Sigmoid colon (tissue), 7 donors: ENCODE results near the gene FCN1. TPM values are rescaled to one million over a fixed set of nuclear protein-coding genes. Genes with fewer than 3 reads are reported as not detected.

Experiments
- DNase-seq: peaks from one replicate; pipeline ENCODE4 v3.0.0-alpha.2; 2019
- H3K27ac ChIP-seq, 4 donors: fragments of 200-600 bp; sonication (generic); one replicate each; pipeline ENCODE4 v1.5.1; 2016 to 2019; ENCODE audit warnings: mild to moderate bottlenecking in 1 of 4
- H3K27me3 ChIP-seq, 3 donors: fragments of 200-600 bp; sonication (generic); one replicate each; pipeline ENCODE4 v1.5.1; 2019; ENCODE audit warnings: mild to moderate bottlenecking in 1 of 3
- H3K36me3 ChIP-seq, 4 donors: fragments of 200-600 bp; sonication (generic); one replicate each; pipeline ENCODE4 v1.5.1; 2016 to 2019
- H3K4me1 ChIP-seq, 4 donors: fragments of 200-600 bp; sonication (generic); one replicate each; pipeline ENCODE4 v1.5.1; 2017 to 2019
- H3K4me3 ChIP-seq, 4 donors: fragments of 200-600 bp; sonication (generic); one replicate each; pipeline ENCODE4 v1.5.1; 2017 to 2019; ENCODE audit warnings: mild to moderate bottlenecking in 2 of 4, moderate library complexity in 1 of 4
- H3K9me3 ChIP-seq, 4 donors: fragments of 200-600 bp in 3 of 4; sonication (generic) in 3 of 4; one replicate each; pipeline versions ENCODE4 v1.5.1 to v1.6.1; 2013 to 2019
- CTCF ChIP-seq, 4 experiments: fragments of 450-650 bp in 3 of 4; fragments of 200-600 bp in 1 of 4; IDR thresholded peaks; one replicate each; pipeline ENCODE4 v1.5.1; 2016 to 2019; ENCODE audit warnings: antibody characterized with exemption in 4 of 4, mild to moderate bottlenecking in 3 of 4, moderate library complexity in 2 of 4
- EP300 ChIP-seq, 4 donors: sonication (generic); formaldehyde crosslinking; IDR thresholded peaks; one replicate each; pipeline ENCODE4 v1.6.1; 2017; ENCODE audit warnings: antibody characterized with exemption in 4 of 4
- POLR2A ChIP-seq, 2 donors: fragments of 450-650 bp; IDR thresholded peaks; one replicate each; pipeline ENCODE4 v1.6.1; 2016; ENCODE audit warnings: antibody characterized with exemption in 2 of 2, mild to moderate bottlenecking in 2 of 2, moderate library complexity in 2 of 2
- POLR2AphosphoS5 ChIP-seq, 4 donors: sonication (generic); formaldehyde crosslinking; IDR thresholded peaks; one replicate each; pipeline ENCODE4 v1.6.1; 2017; ENCODE audit warnings: antibody characterized with exemption in 4 of 4
- WGBS, 2 donors: extraction: QIAGEN DNeasy Blood & Tissue Kit; methylation state at CpG; one replicate each; pipeline ENCODE4 v1.1.7; 2013; 5-methylcytosine and 5-hydroxymethylcytosine counted together
- intact Hi-C: fragments of 100-400 bp; cut with DNase I; formaldehyde crosslinking; loops from one replicate; pipeline ENCODE4 v1.15.1; 2023
- polyA plus RNA-seq, 3 donors: library from polyadenylated mRNA; stranded (reverse); fragments of 200-250 nt; gene quantifications; one replicate each; pipeline ENCODE4 v1.2.3, GENCODE V29; 2013
- total RNA-seq, 4 donors: library from RNA; depleted of rRNA; stranded (reverse); fragments of >200 nt; gene quantifications; one replicate each; pipeline ENCODE4 v1.1.0, GENCODE V29; 2016
- donor health status: healthy with polysubstance abuse.
- donor health status: Bipolar disorder and iron deficiency.
- donor health status: healthy.

Gene FCN1
- total and polyA plus RNA-seq, 7 donors: 0.69 to 6.9 (median 1.4) TPM

GRCh38 chr9:134883040-134883782 is 34.5 kb downstream of the FCN1 start:
- Histone ChIP-seq H3K27ac (no peak overlapping the region), H3K27me3 (peaks cover 0 to 3% (median 0%) of the 10 kb centered on the region in 3 donors), H3K4me3 (no peak overlapping the region), H3K9me3 (no peaks in the 10 kb centered on the region), H3K4me1 (no peaks in the 10 kb centered on the region), H3K36me3 (no peaks in the 10 kb centered on the region)
- WGBS, 2 donors: 75 to 90% methylated on average over 18 of the region's 18 CpGs
- TF ChIP-seq POLR2AphosphoS5 (IDR thresholded peaks at IDR 0.05) (no peak), EP300 (IDR thresholded peaks at IDR 0.05) (no peak), POLR2A (IDR thresholded peaks at IDR 0.05) (no peak), CTCF (IDR thresholded peaks at IDR 0.05) (no peak)
- DNase-seq: no peak
- intact Hi-C loops: no loop called here

- Histone ChIP-seq H3K27ac (no peak overlapping the region), H3K4me3 (no peak overlapping the region), H3K36me3 (no peaks in the 10 kb centered on the region), H3K27me3 (peaks cover 0 to 6% (median 0%) of the 10 kb centered on the region in 3 donors), H3K4me1 (no peaks in the 10 kb centered on the region), H3K9me3 (no peaks in the 10 kb centered on the region)
- no peak for TF ChIP-seq CTCF (IDR thresholded peaks at IDR 0.05)
- TF ChIP-seq POLR2AphosphoS5 (IDR thresholded peaks at IDR 0.05): no peak
- TF ChIP-seq POLR2A (IDR thresholded peaks at IDR 0.05): no peak
- no peak for TF ChIP-seq EP300 (IDR thresholded peaks at IDR 0.05)
- DNase-seq: no peak
- 66 to 88% methylated on average over 3 of the region's 3 CpGs for WGBS, 2 donors
- intact Hi-C loops: no loop called here
Measured at GRCh38 chr9:134882204-134882785, 35.4 kb downstream of the FCN1 start.

- WGBS, 2 donors: 89 to 92% methylated on average over 13 of the region's 13 CpGs
- intact Hi-C loops: no loop called here
Measured at GRCh38 chr9:134881313-134881670, 36.4 kb downstream of the FCN1 start.

GRCh38 chr9:134880484-134881312 is 37.0 kb downstream of the FCN1 start, which contains the start of gene FCN2:
FCN2 (plus strand) TSS chr9:134880810; CDS start chr9:134880822, 12 bp downstream.
- peaks cover 0 to 6% (median 0%) of the 10 kb centered on the region in 3 donors for H3K27me3 ChIP-seq
- DNase-seq: no peak
- no peaks in the 10 kb centered on the region for H3K36me3 ChIP-seq
- TF ChIP-seq EP300 (IDR thresholded peaks at IDR 0.05) (no peak), POLR2AphosphoS5 (IDR thresholded peaks at IDR 0.05) (no peak), POLR2A (IDR thresholded peaks at IDR 0.05) (no peak), CTCF (IDR thresholded peaks at IDR 0.05) (no peak)
- H3K27ac ChIP-seq: no peak within 1 kb of the TSS
- no peaks in the 10 kb centered on the region for H3K9me3 ChIP-seq
- intact Hi-C loops: no loop called here
- no peaks in the 10 kb centered on the region for H3K4me1 ChIP-seq
- WGBS, 2 donors: 70 to 77% methylated on average over 25 of the region's 25 CpGs
- H3K4me3 ChIP-seq: no peak within 1 kb of the TSS

More at GRCh38 chr9:134881313-134881670, 36.4 kb downstream of the FCN1 start:
- Histone ChIP-seq H3K9me3 (no peaks in the 10 kb centered on the region), H3K27ac (no peak overlapping the region), H3K4me1 (no peaks in the 10 kb centered on the region), H3K27me3 (peaks cover 0 to 6% (median 0%) of the 10 kb centered on the region in 3 donors), H3K4me3 (no peak overlapping the region), H3K36me3 (no peaks in the 10 kb centered on the region)
- DNase-seq: no peak
- TF ChIP-seq POLR2AphosphoS5 (IDR thresholded peaks at IDR 0.05): no peak
- no peak for TF ChIP-seq CTCF (IDR thresholded peaks at IDR 0.05)
- TF ChIP-seq POLR2A (IDR thresholded peaks at IDR 0.05): no peak
- TF ChIP-seq EP300 (IDR thresholded peaks at IDR 0.05): no peak
